ENCODE measurements around the gene CASR.

Gene CASR

GRCh38 chr3:122310361-122310760 is 126.9 kb downstream of the CASR start:
- DNase-seq: no peak

GRCh38 chr3:122312826-122313225 is 129.4 kb downstream of the CASR start:
- DNase-seq: no peak

DNA sequence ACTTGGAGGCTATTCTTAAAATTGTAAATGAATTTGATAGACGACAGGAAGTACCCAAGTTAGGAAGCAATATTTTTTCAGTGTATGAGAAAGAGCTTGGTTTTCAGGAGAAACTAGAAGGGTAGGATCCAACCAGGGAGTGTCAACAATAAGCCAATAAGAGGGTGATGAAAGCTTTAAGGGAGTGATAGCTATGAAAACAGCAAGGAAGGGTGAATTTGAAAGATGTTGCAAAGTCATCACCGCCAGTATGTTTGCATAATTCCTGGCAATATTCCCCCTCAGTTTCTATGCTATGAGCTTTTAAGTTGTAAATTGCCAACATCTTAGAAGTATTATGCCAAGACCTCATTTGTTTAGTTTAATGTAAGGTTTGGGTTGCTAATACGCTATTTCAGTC is 129.8 kb downstream of the CASR start:
- DNase-seq: no peak

DNA sequence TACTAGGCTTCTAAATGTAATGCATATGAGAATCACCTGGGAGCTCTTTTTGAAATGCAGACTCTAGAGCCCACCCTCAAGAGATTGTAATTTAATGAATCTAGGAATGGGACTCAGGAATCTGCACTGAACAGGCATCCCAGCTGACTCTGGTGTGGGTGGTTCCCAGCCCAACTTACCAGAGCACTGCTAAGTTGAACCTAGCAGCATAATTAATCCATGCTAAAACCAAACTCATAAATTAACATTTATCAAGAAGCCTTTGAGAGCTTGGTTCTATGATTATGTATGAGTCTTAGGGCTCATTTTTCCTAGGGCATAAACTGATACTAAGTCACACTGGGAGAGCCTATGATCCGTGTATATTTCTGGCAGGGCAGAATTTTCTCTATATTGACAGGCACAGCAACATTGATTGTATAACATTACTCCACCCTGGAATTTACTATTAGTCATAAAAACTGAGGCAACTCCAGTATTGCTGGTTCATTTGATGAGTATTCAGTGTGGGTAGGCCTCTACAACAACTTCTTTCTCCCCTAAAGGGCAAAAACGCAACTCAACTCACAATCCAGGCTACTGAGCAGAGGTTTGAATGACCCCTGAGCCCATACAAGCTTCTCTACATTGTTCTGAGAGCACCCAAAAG is 130.9 kb downstream of the CASR start:
- DNase-seq: no peak

DNA sequence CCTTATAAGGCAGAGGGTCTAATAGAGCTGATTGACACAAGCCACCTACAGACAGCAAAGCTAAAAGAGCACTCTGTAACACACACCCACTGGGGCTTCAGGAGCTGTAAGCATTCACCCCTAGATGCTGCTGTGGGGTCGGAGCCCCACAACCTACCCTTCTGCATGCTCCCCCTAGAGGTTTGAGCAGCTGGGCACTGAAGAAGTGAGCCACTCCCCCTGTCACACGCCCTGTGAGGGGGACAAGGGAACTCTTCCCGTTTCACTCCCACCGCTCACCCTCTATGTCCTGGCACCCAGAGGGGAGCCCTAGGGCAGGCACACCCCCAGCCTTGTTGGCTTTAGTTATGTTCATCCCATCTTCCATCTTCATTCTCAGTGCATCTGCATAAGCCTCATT is 132.2 kb downstream of the CASR start:
- DNase-seq: no peak

- DNase-seq: no peak
These were observed 132.9 kb downstream of the CASR start for GRCh38 chr3:122316368-122316767.

- DNase-seq: no peak
These were observed 135.2 kb downstream of the CASR start for GRCh38 chr3:122318620-122319019.

DNA sequence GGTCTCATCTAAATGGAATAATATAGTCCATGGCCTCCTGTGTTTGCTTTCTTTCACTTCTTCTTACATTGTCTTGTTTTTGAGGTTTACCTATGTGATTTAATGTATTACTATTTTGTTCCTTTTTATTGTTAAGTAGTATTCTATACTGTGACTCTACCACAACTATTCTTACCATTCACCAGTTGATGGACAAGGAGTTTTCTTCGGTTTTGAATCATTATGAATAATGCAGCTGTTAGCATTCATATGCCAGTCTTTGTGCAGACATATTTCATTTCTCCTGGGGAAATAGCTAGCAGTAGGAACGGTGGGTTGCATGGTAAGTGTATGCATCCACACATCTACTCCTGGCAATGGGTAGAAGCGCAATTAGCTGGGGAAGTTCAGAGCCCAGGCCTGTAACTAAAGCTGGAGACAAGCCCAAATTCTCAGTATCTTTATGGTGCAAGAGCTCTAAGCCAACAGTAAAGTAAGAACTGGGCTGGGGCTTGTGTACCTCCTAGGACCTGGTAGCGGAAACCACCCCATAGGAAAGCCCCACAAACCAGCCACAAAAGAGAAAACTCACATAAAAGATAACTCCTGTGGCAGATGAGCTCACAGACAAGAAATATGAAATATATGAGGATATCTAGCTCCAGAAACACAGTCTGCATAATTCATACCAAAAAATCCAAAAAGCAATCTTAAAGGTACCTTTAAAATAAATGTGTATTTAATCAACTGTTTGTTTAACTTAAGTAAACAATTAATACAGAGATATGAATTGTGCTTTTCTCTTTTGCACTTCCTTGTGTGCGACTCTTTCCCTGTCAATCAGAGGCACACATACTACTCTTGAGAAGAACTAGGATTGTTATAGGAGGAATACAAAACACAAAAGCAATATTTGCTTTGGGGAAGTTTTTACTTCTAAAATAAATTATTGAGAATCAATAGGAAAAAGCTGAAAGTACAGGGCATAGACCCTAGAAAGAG is 138.9 kb downstream of the CASR start:
- DNase-seq: no peak

DNA sequence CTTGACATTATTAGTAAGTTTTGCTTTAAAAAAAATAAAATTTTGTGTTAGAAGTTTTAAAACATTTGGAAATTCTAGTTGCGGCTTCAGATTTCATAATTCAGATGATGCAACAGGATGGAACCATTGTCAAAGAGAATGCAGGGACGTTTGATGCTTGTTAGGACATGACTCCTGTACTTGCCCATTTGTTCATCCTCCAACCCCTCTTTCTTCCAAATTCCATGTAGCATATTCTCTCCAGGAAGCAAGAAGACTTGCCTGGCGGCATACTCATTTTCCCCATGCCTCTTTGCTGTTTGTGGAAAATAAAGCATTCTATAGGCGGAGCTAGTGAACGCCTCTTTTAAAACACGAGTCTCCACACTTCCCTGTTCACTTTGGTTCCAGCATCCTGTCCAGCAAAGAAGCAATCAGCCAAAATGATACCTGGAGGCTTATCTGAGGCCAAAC is 141.4 kb downstream of the CASR start, which contains the start of gene CSTA:
CSTA (plus strand) TSS at position 378 of the 453 bp plus-strand sequence; CDS start at position 423, 45 bp downstream.
- no peak for DNase-seq

GRCh38 chr3:122325769-122326168 is 142.3 kb downstream of the CASR start:
- no peak for DNase-seq

DNA sequence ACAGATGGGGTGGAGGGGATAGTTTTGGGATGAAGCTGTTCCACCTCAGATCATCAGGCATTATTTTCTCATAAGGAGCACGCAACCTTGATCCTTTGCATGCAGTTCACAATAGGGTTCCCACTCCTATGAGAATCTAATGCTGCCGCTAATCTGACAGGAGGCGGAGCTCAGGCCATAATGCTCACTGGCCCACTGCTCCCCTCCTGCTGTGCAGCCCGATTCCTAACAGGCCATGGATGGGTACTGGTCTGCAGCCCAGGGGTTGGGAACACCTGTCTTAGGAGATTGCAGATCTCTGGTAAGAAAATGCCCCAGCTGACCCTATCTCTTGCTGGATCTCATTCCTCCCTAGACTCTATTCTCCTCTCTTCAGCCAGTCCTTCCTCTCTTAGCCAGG is 148.4 kb downstream of the CASR start:
- DNase-seq: no peak

- DNase-seq: no peak
These were observed 149.1 kb downstream of the CASR start for GRCh38 chr3:122332551-122332950.
